ENCODE data around the gene VN1R5.

DNA sequence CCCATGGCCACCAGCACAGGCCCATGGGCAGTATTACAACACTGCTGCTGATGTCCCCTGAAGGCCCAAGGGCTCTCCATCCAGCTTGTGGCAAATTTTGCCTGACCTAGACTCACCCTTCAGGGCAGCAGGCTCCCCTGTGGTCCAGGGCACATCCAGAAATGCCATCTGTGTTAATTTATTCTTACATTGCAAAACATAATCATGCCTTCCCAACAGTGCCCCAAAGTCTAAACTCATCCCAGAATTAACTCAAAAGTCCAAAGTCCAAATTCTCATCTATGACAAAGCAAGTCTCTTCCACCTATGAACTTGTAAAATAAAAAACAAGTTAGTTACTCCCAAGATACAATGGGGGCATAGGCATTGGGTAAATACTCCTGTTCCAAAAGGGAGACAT is 13.3 kb downstream of the VN1R5 start:
- TF ChIP-seq, protein P1, sequence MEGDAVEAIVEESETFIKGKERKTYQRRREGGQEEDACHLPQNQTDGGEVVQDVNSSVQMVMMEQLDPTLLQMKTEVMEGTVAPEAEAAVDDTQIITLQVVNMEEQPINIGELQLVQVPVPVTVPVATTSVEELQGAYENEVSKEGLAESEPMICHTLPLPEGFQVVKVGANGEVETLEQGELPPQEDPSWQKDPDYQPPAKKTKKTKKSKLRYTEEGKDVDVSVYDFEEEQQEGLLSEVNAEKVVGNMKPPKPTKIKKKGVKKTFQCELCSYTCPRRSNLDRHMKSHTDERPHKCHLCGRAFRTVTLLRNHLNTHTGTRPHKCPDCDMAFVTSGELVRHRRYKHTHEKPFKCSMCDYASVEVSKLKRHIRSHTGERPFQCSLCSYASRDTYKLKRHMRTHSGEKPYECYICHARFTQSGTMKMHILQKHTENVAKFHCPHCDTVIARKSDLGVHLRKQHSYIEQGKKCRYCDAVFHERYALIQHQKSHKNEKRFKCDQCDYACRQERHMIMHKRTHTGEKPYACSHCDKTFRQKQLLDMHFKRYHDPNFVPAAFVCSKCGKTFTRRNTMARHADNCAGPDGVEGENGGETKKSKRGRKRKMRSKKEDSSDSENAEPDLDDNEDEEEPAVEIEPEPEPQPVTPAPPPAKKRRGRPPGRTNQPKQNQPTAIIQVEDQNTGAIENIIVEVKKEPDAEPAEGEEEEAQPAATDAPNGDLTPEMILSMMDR (IDR thresholded peaks at IDR 0.05 in 2 of 3, conservative IDR thresholded peaks at IDR 0.05 in 1 of 3; ENCODE audit: borderline replicate concordance in 1 of 3, insufficient read depth in 1 of 3, low read depth in 2 of 3, low read length in 2 of 3): no peak
- TF ChIP-seq POLR2AphosphoS5 (IDR thresholded peaks at IDR 0.05; ENCODE audit: low read depth, low read length): no peak
- TF ChIP-seq, protein P2, sequence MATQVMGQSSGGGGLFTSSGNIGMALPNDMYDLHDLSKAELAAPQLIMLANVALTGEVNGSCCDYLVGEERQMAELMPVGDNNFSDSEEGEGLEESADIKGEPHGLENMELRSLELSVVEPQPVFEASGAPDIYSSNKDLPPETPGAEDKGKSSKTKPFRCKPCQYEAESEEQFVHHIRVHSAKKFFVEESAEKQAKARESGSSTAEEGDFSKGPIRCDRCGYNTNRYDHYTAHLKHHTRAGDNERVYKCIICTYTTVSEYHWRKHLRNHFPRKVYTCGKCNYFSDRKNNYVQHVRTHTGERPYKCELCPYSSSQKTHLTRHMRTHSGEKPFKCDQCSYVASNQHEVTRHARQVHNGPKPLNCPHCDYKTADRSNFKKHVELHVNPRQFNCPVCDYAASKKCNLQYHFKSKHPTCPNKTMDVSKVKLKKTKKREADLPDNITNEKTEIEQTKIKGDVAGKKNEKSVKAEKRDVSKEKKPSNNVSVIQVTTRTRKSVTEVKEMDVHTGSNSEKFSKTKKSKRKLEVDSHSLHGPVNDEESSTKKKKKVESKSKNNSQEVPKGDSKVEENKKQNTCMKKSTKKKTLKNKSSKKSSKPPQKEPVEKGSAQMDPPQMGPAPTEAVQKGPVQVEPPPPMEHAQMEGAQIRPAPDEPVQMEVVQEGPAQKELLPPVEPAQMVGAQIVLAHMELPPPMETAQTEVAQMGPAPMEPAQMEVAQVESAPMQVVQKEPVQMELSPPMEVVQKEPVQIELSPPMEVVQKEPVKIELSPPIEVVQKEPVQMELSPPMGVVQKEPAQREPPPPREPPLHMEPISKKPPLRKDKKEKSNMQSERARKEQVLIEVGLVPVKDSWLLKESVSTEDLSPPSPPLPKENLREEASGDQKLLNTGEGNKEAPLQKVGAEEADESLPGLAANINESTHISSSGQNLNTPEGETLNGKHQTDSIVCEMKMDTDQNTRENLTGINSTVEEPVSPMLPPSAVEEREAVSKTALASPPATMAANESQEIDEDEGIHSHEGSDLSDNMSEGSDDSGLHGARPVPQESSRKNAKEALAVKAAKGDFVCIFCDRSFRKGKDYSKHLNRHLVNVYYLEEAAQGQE (IDR thresholded peaks at IDR 0.05; ENCODE audit: low read depth): no peak
- no peak for TF ChIP-seq POLR2A (IDR thresholded peaks at IDR 0.05; ENCODE audit: borderline replicate concordance, extremely low read depth, insufficient read depth, insufficient read length)
- TF ChIP-seq RAD21 (IDR thresholded peaks at IDR 0.05; ENCODE audit: low read depth): no peak
- TF ChIP-seq, protein P3, sequence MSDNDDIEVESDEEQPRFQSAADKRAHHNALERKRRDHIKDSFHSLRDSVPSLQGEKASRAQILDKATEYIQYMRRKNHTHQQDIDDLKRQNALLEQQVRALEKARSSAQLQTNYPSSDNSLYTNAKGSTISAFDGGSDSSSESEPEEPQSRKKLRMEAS (IDR thresholded peaks at IDR 0.05): no peak
- TF ChIP-seq YY1 (IDR thresholded peaks at IDR 0.05; ENCODE audit: extremely low read depth, insufficient replicate concordance, low read depth, low read length): no peak
- TF ChIP-seq ELF1 (IDR thresholded peaks at IDR 0.05; ENCODE audit: borderline replicate concordance, low read depth): no peak
- no peak for TF ChIP-seq CBX3 (IDR thresholded peaks at IDR 0.05; ENCODE audit: low read depth)
- no peak for TF ChIP-seq SRF (IDR thresholded peaks at IDR 0.05; ENCODE audit: low read depth)
- TF ChIP-seq EGR1 (IDR thresholded peaks at IDR 0.05; ENCODE audit: low read depth): no peak
